Jurkat, Clone E6-1 (cell line): ENCODE measurements around the gene PRKCB.
A peak's percentile ranks its signal among the peaks of the same experiment; 100 is the strongest.
"Not testable (repeated sequence)": the region's sequence is repeated elsewhere in the genome, so short reads cannot be mapped to it uniquely, and the experiment has no call there.

Experiments
- DNase-seq: peaks from one replicate; pipeline ENCODE4 v3.0.0-alpha.2; 2011; ENCODE audit warnings: low read depth, low spot score
- H3K4me3 ChIP-seq: 2 replicates; pipeline ENCODE4 v1.5.1; 2011; ENCODE audit warnings: mild to moderate bottlenecking, low read length, control low read depth, moderate library complexity

The PRKCB gene

DNA sequence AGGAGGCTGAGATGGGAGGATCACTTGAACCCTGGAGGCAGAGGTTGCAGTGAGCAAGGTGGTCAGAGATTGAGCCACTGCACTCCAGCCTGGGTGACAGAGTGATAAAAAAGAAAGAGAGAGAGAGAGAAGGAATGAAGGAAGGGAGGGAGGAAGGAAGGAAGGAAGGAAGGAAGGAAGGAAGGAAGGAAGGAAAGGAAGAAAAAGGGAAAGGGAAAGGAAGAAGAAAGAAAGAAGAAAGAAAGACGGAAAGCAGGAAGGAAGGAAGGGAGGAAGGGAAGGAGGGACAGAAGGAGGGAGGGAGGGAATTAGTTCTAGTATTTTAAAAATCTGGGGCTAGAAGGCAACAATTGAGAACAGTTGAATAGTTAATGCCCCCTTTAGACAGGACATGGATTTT, 258.9 kb downstream of the PRKCB start:
- no peak for DNase-seq
- no peak overlapping the region for H3K4me3 ChIP-seq

DNA sequence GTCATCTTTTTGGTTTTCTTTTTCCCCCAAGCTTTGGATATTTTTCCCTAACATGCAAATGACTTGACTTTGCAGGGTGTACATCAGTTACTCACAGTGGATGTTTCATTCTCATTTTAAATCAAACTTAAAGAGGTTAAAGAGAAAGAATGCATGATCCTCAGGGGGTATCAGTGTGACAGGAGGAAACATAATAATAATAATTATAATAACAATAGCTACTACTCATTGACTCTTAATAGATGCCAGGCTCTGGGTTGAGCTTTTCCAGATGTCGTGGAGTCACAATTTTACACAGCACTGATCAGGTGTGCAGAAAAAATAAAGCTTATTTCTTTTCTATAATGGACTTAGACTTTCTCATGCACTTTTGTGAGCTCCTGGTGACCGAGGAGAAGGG, 263.1 kb downstream of the PRKCB start:
- DNase-seq, result no peak

DNA sequence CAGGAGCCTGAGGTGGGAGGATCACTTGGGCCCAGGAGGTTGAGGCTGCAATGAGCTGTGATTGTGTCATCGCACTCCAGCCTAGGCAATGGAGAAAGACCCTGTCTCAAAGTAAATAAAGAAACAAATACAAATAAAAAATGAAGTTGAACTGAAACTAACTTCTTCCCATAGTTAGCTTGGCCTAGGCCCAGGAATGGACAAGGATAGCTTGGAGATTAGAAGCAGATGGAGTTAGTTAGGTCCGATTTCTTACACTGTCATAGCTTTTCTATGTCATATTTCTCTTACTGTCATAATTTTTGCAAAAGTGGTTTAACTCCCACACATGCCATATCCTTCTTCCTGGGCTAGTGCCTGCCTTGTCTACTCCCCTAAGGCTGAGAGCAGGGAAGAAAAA, 265.6 kb downstream of the PRKCB start:
- no peak for DNase-seq
- no peak overlapping the region for H3K4me3 ChIP-seq

More for the DNA sequence above, 263.1 kb downstream of the PRKCB start:
- no peak overlapping the region for H3K4me3 ChIP-seq

GRCh38 chr16:24102209-24102660, 266.5 kb downstream of the PRKCB start:
- H3K4me3 ChIP-seq, result no peak overlapping the region

GRCh38 chr16:24105471-24105870, 269.7 kb downstream of the PRKCB start:
- not testable (repeated sequence) for DNase-seq

More at GRCh38 chr16:24102209-24102660, 266.5 kb downstream of the PRKCB start:
- peak; percentile 15 for DNase-seq

DNA sequence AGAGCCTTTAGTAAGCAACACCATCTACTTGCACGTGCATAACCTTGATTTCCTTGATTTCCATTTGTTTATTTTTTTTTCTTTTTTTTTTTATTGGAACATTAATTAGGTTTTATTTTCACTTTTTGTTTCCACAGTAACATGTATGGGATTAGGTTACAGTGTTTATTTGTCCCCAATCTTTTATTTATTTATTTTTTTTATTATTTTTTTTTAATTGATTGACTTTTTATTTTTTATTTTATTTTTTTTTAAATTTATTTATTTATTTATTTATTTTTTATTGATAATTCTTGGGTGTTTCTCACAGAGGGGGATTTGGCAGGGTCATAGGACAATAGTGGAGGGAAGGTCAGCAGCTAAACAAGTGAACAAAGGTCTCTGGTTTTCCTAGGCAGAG, 272.3 kb downstream of the PRKCB start:
- H3K4me3 ChIP-seq, DNase-seq: not testable (repeated sequence)

More at GRCh38 chr16:24105471-24105870, 269.7 kb downstream of the PRKCB start:
- not testable (repeated sequence) for H3K4me3 ChIP-seq

DNA sequence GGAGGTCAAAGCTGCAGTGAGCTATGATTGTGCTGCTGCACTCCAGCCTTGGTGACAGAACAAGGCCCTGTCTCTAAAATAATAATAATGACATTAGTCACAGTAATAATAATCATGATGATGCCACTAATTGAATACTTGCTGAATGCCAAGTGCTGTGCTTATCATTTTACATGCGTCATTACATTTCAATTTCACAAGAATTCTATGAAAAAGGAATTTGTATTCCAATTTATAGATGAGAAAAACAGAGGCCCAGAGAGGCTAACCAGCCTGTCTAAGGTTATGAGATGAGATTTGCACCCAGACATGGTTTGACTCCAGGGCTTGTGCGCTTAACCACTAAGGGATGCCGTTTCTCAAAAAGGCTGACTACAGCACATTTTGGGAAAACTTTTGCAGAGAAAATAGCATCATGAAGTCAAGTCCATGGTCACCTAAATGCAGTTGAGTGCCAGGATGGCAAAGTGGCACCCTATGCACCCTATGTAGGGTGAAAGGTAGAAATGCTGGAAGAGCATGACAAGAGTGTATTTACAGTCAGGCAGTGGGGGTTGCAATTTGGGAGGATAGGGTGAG, 276.0 kb downstream of the PRKCB start:
- no peak for DNase-seq
- no peak overlapping the region for H3K4me3 ChIP-seq

DNA sequence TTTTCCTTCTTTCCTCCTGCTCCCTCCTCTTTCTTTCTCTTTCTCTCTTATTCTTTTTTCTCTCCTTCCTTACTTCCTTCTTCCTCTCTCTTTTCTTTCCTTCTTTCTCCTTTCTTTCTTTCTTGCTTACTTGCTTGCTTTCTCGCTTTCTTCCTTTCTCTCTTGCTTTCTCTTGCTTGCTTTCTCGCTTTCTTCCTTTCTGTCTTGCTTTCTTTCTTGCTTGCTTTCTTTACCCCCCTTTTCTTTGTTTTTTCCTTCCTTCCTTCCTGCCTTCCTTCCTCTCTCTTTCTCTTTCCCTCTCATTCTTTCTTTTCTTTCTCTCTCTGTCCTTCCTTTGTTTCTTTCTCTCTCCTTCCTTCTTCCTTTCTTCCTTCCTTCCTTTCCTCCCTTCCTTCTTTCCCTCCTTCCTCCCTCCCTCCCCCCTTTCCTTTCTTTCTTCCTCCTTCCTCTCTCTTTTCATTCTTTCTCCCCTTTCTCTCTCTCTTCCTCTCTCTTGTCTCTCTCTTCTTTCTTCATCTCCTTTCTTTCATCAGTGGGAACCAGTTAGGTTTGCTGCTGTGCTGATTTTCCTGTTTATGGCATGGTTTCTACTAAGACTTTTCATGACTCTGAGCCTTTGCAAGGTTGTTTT, 277.4 kb downstream of the PRKCB start:
- no peak overlapping the region for H3K4me3 ChIP-seq
- no peak for DNase-seq

- no peak overlapping the region for H3K4me3 ChIP-seq
- DNase-seq, result no peak
These were observed 279.1 kb downstream of the PRKCB start for GRCh38 chr16:24114876-24115275.

GRCh38 chr16:24116046-24116776, 280.4 kb downstream of the PRKCB start:
- no peak overlapping the region for H3K4me3 ChIP-seq
- DNase-seq, result no peak

DNA sequence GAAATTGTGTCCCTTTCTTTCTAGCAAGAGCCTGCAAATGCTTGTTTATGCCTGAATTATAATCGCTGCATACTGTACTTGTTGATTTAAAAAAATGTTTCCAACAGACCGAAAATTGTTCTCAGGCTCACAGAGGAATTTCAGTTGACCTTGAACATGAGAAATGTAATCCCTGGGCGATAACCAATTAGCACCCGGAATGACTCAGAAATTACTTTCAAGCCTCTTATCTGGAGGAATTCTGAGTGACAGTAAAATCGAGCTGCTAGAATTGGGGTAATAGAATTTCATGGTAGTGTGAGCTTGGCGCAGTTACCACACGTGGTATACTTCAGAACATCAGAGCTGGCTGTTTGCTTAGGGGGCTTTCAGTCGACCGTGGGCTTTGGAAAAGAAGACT, 281.2 kb downstream of the PRKCB start:
- no peak overlapping the region for H3K4me3 ChIP-seq
- DNase-seq, result no peak

GRCh38 chr16:24117680-24118079, 281.9 kb downstream of the PRKCB start:
- DNase-seq, result no peak
- H3K4me3 ChIP-seq, result no peak overlapping the region

DNA sequence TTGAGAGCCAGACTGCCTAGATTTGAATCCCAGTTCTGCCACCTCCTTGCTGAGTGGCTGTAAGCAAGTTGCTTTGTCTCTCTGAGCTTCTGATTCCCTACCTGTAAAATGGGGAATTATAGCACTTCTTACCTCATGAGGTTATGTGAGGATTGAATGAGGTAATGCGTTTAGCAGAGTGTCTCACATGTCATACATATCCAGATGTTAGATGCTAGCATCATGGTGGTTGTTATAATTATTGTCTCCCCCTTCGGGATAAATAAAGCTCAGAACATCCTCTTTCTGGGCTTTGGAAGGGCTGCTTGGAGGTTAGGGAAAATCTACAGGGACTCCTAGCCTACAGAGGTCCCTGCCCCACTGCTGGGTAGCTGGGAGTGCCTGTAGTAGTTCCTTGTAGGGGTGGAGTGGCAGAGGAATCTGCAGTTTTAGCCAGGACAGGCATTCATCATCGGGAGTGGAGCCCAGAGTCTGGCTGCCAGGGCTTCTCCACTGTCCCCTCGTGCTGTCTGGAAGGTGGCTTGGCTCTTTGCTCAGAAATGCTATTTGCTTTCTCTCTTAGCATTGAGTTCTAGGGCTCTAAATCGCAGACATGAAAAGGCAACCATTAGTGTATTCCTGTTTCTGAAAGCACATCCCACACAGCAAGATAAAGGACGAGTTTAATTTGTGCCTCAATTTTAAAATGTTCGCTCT, 282.5 kb downstream of the PRKCB start:
- DNase-seq, result no peak
- H3K4me3 ChIP-seq, result no peak overlapping the region

DNA sequence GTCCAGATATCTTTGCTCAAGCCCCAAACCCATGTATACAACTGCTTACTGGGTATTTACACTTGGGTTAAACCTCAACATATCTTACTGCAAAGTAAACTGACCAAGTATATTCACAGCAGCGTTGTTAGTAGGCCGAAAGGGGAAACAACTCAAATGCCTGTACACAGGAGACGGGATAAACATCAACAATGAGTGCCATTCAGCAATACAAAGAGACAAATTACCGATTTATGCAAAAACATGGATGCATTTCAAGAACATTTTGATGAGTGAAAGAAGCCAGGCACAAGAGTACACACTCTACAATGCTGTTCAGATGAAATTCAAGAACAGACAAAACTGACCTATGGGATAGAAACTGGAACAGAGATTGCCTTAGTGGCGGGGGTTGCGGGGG, 284.0 kb downstream of the PRKCB start:
- no peak for DNase-seq
- H3K4me3 ChIP-seq, result no peak overlapping the region

DNA sequence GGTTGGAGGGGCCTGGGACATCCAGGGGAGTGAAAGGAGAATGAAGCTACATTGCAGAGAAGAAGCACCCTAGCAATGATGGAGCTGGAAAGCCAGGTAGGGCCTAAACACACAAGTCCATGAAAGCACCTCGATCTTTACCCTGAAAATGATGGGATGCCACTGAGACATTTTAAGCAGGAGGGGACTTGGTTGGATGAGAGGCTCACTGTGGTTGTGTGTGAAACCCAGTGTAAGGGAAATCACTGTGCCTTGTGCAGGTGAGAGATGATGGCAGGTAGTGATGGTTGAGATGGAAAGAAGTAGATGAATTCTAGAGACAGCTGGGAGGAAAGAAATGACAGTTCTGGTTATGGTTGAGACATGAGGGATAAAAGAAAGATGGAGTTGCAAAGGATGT, 287.5 kb downstream of the PRKCB start:
- no peak overlapping the region for H3K4me3 ChIP-seq
- no peak for DNase-seq

GRCh38 chr16:24124291-24124690, 288.5 kb downstream of the PRKCB start:
- no peak for DNase-seq
- no peak overlapping the region for H3K4me3 ChIP-seq

- no peak overlapping the region for H3K4me3 ChIP-seq
- no peak for DNase-seq
These were observed 289.4 kb downstream of the PRKCB start for GRCh38 chr16:24125214-24125613.

- no peak for DNase-seq
- H3K4me3 ChIP-seq, result no peak overlapping the region
These were observed 293.7 kb downstream of the PRKCB start for GRCh38 chr16:24129412-24129918.

GRCh38 chr16:24130494-24131085, 294.8 kb downstream of the PRKCB start:
- H3K4me3 ChIP-seq, result no peak overlapping the region
- no peak for DNase-seq
